ENCODE results near the gene LMNA. TPM values are rescaled to one million over a fixed set of nuclear protein-coding genes. Genes with fewer than 3 reads are reported as not detected.

Gene LMNA
- total and polyA plus RNA-seq, 2 donors (not counting 1 experiment from before 2014, with no cell fraction given), result 19.4 to 28.7 TPM

- intact Hi-C loops (cut with micrococcal nuclease), result loop anchor here (1.0 to 10.0 kb wide), 5 partner anchors 12 to 169 kb away; partner anchors contain the start of genes PMF1 and SLC25A44
- Mint-ChIP-seq H3K4me1 (peaks cover 43% of the 10 kb centered on the region), H3K9me3 (ENCODE audit: insufficient read depth) (no peaks in the 10 kb centered on the region), H3K4me3 (no peak overlapping the region), H3K27me3 (peaks cover 8% of the 10 kb centered on the region), H3K27ac (no peak overlapping the region)
- Histone ChIP-seq H3K27ac (ENCODE audit: low read length in 2 of 2) (no peak overlapping the region), H3K9ac (ENCODE audit: low read length) (no peak overlapping the region), H3K9me3 (ENCODE audit: control extremely low read depth in 1 of 3, control insufficient read depth in 2 of 3, insufficient read depth in 1 of 3, low read length in 2 of 3) (no peaks in the 10 kb centered on the region), H3K4me2 (replicated peaks; ENCODE audit: low read depth, low read length, poor library complexity, severe bottlenecking) (no peak overlapping the region), H3K79me2 (ENCODE audit: control insufficient read depth, insufficient read depth, low read length) (no peaks in the 10 kb centered on the region), H3K36me3 (replicated peaks in 1 of 2; ENCODE audit: control extremely low read depth in 1 of 2, control insufficient read depth in 1 of 2, extremely low read depth in 1 of 2, insufficient read depth in 2 of 2, low read length in 1 of 2) (no peaks in the 10 kb centered on the region), H3K4me3 (ENCODE audit: control extremely low read depth in 1 of 5, extremely low read depth in 1 of 5, insufficient read depth in 1 of 5, low read depth in 2 of 5, low read length in 4 of 5) (no peak overlapping the region), H3K4me1 (ENCODE audit: control insufficient read depth in 2 of 2, insufficient read depth in 2 of 2, low read length in 2 of 2) (peaks cover 45 to 49% of the 10 kb centered on the region in 2 donors), H3K27me3 (replicated peaks in 1 of 4; ENCODE audit: control extremely low read depth in 1 of 4, control insufficient read depth in 3 of 4, insufficient read depth in 4 of 4, low read length in 3 of 4) (peaks cover 0 to 10% (median 5%) of the 10 kb centered on the region in 4 experiments), H4K20me1 (ENCODE audit: control insufficient read depth, insufficient read depth, low read length, poor library complexity, severe bottlenecking) (no peaks in the 10 kb centered on the region), H2AFZ (ENCODE audit: insufficient read depth, low read depth, low read length, poor library complexity, severe bottlenecking) (no peak overlapping the region)
- DNase-seq, result no peak
- CTCF ChIA-PET, result interaction anchor here (0.6 to 14.3 kb wide), 15 partner anchors 8 to 174 kb away, joined by 3 to 381 read pairs (median 4); partner anchors contain the start of genes PAQR6, PMF1 and SMG5
- TF ChIP-seq EZH2 (IDR thresholded peaks at IDR 0.05; ENCODE audit: borderline replicate concordance, insufficient read depth, low read depth, low read length, poor library complexity, severe bottlenecking) (no peak), CTCF (IDR thresholded peaks at IDR 0.05) (no peak)
- POLR2A ChIA-PET, result interaction anchor here (0.6 to 0.7 kb wide), 3 partner anchors 67 to 114 kb away, joined by 3 to 5 read pairs (median 4); partner anchors contain the start of gene PMF1
- no peak for ATAC-seq (ENCODE audit: low read depth)
- 75% methylated on average over 1 of the region's 2 CpGs for WGBS (ENCODE audit: insufficient coverage)
Observed at GRCh38 chr1:156145650-156146019, 31.1 kb downstream of the LMNA start.
